Raji (cell line): ENCODE data around the gene EVI5.

Experiments
- POLR2A ChIP-seq: IDR thresholded peaks from 2 replicates; pipeline ENCODE4 v1.6.1; 2011; ENCODE audit warnings: low read depth, low read length, control low read depth; ENCODE audit not compliant: insufficient read depth

EVI5 gene

DNA sequence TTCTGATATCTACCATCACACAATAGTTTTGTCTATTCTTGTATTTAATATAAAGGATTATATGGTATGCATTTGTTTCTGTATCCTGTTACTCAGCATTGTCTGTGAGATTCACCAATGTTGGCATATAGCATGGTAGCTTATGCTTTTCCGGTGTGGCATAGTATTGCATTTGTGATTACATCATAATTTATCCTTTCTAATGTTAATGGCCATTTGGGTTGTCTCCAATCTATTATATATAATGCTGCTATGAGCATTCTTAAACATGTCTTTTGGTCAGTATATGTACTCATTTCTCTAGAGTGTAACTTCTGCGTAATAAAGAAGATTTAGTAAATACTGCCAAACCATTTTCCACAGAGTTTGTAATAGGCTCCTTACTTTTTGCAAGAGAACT lies 257.2 kb downstream of the EVI5 start:
- no peak for TF ChIP-seq POLR2A

DNA sequence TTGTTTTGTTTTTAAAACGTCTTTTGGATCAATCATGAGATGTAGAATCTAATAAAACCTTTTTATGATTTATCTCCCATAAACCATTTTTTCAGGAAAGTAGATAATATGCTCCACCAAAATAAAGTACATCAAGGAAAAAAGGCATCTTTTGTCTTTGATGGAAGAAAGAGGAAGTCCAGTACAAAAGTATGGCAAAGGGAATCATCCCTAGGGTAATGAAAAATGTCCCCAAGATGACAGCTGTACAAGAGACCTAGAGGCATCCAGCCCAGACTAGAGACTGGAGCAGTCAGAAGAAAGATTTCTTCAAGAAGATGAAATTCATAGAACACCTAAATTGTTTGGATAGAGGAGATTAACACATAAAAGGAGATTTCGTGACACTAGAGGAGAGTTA lies 265.9 kb downstream of the EVI5 start:
- no peak for TF ChIP-seq POLR2A

DNA sequence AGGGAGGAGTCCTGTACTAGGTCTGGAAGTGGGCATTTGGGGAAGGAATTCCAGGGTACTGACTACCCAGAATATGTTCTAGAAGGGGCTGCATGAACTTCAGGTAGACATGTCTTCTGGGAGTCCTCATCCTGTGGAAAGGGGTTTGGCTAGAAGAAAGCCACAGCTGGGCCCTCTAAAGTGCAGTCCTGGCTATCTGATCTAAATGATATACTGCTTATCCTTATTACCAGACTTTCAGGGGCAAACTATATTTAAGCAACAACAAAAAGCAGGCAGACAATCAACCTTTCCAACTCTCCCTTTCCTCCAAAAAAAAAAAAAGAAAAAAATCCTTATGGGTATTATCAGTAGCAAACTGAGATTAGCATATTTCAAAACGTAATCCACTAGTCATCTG lies 268.3 kb downstream of the EVI5 start:
- no peak for TF ChIP-seq POLR2A

DNA sequence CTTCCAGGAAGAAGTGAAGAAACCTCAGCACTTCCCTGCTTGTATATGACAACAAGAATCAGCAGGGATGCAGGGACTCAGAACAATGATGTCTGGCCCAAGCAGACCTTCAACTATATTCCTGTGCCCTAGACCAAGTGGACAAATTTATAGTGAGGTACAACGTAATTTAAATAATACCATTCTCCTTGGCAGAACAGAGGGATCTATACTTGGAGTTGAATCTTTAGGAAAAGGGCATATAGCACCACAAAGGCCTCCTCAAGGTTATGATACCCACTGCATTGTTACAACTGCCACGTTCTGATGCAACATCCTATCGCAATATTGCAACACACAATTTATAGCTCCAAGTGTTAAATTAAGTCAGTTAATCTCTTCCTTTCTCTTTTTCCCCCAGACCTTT lies 269.1 kb downstream of the EVI5 start:
- TF ChIP-seq POLR2A = no peak

DNA sequence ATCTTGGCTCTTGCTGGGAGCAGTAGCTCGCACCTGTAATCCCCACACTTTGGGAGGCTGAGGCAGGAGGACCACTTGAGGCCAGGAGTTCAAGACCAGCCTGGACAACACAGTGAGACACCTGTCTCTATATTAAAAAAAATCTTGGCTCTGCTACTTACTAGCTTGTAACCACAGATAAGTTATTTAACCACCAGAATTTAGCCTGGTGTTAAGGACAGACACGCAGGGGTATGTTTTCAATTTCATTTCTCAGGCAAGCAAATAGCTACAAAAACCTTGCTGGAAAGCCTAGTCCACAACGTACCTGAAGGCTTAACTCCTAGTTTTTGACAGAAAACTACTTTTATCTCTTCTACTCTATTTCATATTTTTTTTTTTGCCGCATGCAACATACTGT lies 273.4 kb downstream of the EVI5 start:
- TF ChIP-seq POLR2A = no peak

DNA sequence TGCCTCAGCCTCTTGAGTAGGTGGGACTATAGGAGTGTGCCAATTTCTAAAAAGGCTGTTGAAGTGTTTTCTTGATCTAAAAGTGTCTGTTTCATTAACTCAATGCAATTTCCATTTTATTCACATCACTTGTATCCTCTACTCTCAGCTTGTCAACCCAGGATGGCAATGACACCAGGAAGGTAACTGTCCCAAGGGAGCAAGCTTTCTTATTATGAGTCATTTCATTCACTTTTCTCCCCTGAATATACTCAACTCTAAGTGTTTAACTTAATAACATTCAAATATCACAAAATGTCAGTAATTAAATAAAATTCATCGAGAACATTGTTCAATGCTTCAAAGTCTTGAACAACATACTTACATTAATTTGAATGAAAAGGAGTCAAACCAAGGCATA lies 275.3 kb downstream of the EVI5 start:
- TF ChIP-seq POLR2A = no peak

DNA sequence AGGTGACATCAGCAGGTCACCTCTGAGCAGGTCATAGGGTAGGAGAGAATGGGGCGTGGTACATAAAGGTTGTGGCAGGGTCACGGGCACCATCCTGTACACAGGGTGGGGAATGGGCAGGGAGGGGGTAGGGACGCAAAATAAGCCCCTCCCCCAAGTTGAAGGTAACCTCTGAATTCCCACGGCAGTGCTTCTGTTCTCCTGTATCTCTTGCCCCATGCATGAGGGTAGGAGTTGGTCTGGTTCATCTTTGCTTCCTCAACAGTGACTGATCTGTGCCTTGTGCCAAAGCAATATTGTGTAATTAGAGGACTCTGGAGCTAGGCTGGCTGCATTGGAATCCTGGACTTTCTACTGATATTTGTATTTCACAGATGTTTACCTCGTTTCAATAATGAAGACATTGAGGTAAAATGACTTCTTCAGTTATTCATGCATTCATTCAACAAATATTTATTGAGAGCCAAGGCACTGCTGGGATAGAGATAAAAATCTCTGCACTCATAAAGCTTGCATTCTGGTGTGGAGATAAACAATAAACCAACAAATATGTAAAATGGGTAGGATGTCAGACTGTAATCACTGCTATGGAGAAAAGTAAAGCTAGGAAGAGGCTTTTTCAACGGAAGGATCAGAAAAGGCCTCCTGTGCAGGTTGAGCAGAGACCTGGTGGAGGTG lies 279.8 kb downstream of the EVI5 start:
- TF ChIP-seq POLR2A = no peak

DNA sequence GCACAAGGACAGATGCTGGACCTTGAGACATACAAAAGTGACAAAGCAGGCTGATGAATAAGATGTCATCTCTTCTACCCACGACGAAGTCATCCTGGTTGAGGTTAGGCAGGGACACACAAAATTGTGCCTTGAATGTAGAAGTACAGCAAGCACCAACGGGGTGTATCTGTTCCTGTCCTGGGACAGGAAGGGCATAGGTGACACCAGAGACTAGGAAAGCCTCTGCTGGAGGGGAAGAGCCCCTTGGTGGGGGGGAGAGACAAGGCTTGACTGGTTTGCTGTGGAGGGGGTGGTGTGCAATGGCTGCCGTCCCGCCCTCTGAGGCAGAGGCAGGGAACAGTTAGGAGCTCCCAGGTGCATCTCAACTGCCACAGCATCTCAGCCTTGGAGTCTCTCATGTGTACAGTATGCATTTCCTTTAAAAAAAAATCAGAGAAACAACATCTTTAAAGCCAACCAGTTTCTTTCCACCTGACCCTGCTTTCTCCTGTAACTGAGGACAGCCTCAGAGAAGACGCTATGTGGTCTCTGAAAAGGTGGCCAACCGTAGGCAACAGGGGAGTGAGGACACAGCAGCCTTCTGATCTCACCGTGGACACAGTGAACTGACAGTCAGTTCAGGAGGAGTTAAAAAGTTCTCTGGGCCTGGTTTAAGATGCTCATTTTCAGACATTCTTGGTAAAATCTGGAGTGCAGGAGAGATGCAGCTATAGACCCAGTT lies 280.5 kb downstream of the EVI5 start:
- no peak for TF ChIP-seq POLR2A

DNA sequence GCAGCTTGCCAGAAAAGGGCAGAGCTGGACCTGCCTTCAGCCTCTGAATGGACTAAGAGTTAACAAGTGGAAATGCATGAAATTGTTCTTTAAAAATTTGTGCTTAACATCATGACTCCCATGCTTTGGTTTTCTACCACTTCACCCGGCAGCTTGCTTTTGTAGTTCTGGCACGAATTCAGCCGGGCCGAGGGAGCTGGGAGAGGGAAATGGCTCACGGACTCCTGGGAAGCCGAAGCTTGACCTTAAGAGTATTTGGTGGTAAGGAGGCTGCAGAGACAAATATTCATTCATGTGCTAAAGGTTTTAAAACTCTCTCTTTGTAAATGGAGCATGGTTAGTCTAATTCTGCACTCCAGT lies 281.0 kb downstream of the EVI5 start:
- TF ChIP-seq POLR2A = no peak

DNA sequence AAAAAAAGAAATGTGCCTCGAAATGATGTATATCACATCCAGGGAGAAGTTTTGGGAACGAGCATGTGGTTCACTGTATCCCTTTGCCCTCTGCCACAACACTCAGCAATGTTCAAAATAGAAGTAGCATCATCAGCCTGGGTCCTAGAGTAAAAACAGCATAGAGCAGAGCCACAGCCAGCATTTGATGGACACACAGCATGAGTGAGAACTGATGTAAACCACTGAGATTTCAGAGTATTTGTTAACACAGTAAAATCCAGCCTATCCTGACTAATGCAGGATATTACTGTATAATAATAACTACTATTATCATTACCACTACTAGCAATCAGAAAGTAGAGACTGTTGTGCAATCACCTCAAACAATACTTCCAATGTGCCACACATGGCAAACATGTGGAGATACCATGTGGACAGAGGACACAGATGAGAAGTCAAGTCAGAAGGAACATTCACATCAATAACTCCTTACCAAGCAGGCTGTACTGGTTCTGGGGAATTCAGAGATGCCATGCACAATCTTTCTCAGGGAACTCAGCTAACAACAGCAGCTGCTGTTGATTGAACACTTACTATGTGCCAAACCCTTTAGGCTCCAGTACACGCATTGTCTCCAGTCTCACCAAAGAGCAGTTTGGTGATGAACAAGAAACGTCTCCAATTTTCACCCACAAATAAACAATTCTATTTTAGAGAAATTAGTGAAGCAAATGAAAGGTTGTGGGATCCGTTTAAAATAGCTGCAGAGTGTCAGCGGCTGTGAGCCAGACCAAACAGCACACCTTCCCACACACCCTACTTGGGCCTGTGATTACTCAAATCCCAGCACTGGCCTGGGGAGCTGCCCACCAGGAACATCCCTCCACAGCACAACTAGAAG lies 281.6 kb downstream of the EVI5 start:
- no peak for TF ChIP-seq POLR2A

DNA sequence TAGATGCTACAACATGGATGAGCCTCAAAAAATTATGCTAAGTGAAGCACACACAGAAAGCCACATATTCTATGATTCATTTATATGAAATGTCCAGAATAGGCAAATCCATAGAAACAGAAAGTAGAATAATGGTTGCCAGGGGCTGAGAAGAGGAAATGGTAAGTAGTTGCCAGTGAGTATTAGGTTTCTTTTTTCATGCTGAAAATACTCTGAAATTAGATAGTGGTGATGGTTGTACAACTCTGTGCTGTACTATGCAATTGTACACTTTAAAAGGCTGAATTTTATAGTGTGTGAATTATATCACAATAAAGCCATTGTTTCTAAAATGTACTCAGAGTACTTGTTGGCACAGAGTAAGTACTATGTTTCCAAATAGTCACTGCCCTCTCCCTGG lies 282.7 kb downstream of the EVI5 start:
- TF ChIP-seq POLR2A = no peak

DNA sequence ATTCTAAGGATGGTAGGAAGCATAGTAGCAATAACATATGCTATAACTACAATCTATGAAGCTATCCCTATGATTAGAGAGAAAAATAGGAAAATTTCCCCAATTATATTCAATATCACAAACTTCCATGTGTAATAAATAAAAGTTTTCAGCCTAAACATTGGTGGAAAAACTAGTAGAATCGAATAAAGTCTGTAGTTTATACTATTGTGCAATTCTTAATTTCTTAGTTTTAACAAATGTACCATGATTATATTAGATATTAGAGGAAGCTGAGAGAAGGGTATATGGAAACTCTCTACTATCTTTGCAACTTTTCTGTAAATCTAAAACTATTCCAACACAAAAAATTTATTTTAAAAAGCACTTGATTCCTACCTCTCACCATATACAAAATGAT lies 284.4 kb downstream of the EVI5 start:
- TF ChIP-seq POLR2A = no peak

DNA sequence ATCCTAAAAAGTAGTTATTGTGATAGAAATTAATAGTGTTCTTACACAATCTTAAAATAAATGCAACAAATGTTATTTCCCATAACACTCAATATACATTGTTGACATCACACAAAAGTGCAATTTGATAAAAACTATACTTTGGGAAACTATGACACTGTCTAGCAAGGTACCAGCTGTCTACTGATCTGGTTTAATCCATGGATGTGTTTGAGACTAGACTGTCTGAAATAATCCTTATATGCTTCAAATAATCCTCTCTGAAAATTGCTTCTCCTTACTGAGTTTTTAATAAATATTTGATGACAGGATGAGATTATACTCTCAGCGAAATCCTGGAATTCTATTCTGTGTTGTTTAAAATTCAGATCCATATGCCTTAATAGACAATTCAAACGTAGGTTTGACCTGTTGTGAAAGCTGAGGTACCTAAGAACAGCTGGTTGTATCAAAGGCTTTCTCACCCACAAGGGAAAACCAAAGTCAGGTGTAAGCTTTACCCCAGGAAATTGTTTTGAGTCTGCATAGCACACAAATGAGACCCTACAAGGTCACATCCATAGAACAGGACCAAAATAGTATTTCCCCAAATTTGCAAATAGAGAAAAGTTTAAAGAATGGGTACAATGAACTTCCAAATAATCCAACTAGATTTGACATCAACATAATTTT lies 289.4 kb downstream of the EVI5 start:
- TF ChIP-seq POLR2A = no peak

DNA sequence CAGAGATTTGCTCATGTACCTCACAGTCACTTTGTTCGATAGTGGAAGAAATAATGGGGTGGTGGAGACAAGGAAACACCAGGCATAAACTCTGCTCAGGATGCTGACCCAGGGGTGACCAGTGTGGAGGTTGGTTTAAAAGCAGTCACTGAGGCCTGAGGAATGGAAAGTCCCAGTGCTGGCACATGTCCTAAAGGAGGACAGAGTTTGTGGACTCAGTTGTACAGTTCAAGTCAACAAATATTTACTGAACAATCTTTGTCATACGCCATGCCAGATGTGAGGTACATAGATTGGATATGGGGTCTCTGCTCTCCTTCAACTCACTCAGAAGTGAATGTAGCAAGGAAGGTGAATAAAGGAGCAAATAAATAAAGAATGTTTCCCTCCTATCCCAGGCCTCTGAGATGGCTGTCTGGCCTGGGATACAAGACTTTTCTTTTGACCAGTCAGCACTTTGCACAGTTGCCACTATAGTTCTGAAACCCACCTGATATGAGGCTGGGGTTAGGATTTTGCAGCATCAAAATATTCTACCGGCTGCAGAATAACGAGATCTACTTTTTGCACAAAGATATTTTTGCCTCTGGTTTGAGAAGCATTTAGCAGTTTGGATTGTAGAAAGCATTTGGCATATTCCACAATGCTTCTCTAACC lies 290.3 kb downstream of the EVI5 start:
- no peak for TF ChIP-seq POLR2A

DNA sequence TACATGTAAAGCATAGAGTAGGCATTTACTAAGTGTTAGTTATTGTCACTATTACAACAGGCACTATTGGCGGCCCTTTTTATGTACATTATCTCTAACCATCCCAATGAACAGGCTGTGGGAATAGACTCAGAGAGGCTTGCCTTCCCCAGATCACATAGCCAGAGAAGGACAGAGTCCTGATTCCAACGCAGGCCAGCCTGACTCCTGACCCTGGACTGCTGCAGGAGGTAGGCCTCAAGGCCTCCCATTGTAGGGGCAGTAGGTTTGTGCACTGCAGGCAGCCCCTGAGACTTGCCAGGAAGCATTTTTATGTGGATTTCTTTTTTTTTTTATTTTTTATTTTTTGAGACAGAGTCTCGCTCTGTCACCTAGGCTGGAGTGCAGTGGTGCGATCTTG lies 291.8 kb downstream of the EVI5 start:
- TF ChIP-seq POLR2A = no peak
